ENCODE measurements around the gene ANKRD65.
"Not testable (repeated sequence)": the region's sequence is repeated elsewhere in the genome, so short reads cannot be mapped to it uniquely, and the experiment has no call there.

GRCh38 chr1:1459156-1459555, 38.1 kb upstream of the ANKRD65 start:
- TF ChIP-seq CTCF (conservative IDR thresholded peaks at IDR 0.05; ENCODE audit: low read depth, low read length); EZH2 (IDR thresholded peaks at IDR 0.05; ENCODE audit: borderline replicate concordance, low read depth, low read length, poor library complexity, severe bottlenecking): not testable (repeated sequence)
